NCI-H2196 treated with DMSO at 0.1 percent for 48 hours (cell line): ENCODE results near the gene TNFAIP8L1.

Experiments used
- DNase-seq: peaks from one replicate; lab custom pipeline; 2025; ENCODE audit not compliant: unreplicated experiment; lab: John Stamatoyannopoulos, UW

Gene TNFAIP8L1

GRCh38 chr19:4699826-4700692 is 60.7 kb downstream of the TNFAIP8L1 start:
- DNase-seq: no peak

GRCh38 chr19:4700693-4700970 is 61.3 kb downstream of the TNFAIP8L1 start:
- no peak for DNase-seq

GRCh38 chr19:4701557-4701956 is 62.2 kb downstream of the TNFAIP8L1 start:
- DNase-seq: no peak

- DNase-seq: no peak
Measured at GRCh38 chr19:4702764-4703163, 63.4 kb downstream of the TNFAIP8L1 start.

- no peak for DNase-seq
Measured at GRCh38 chr19:4703671-4704316, 64.5 kb downstream of the TNFAIP8L1 start.

GRCh38 chr19:4704317-4704673 is 65.0 kb downstream of the TNFAIP8L1 start:
- DNase-seq: no peak
